Measurements from ENCODE around the gene APRT. TPM values are rescaled to one million over a fixed set of nuclear protein-coding genes. Genes with fewer than 3 reads are reported as not detected.
A peak's percentile ranks its signal among the peaks of the same experiment; 100 is the strongest.

The APRT gene
- total RNA-seq, 2 experiments from 2014 or later = 140 to 141 TPM

GRCh38 chr16:88818575-88818874, 6.8 kb upstream of the APRT start:
- no peaks in the 10 kb centered on the region for H3K27me3 Mint-ChIP-seq (ENCODE audit: low read depth)
- peaks cover 3% of the 10 kb centered on the region for H3K4me1 Mint-ChIP-seq (ENCODE audit: low read depth)
- no peaks in the 10 kb centered on the region for H3K36me3 Mint-ChIP-seq (ENCODE audit: low read depth)
- no peak overlapping the region for H3K27ac Mint-ChIP-seq
- no peaks in the 10 kb centered on the region for H3K9me3 Mint-ChIP-seq (ENCODE audit: insufficient read depth)
- ChIA-PET CTCF (interaction anchor here (1.3 to 2.8 kb wide), 2 partner anchors 39 to 398 kb away, joined by 3 to 12 read pairs; partner anchors contain the start of genes GALNS and TRAPPC2L), POLR2A (interaction anchor here (0.9 kb wide), 1 partner anchor 39 kb away, joined by 3 read pairs; no protein-coding TSS in a partner anchor)
- DNase-seq = no peak
- no peak overlapping the region for H3K4me3 Mint-ChIP-seq
- ATAC-seq = no peak

DNA sequence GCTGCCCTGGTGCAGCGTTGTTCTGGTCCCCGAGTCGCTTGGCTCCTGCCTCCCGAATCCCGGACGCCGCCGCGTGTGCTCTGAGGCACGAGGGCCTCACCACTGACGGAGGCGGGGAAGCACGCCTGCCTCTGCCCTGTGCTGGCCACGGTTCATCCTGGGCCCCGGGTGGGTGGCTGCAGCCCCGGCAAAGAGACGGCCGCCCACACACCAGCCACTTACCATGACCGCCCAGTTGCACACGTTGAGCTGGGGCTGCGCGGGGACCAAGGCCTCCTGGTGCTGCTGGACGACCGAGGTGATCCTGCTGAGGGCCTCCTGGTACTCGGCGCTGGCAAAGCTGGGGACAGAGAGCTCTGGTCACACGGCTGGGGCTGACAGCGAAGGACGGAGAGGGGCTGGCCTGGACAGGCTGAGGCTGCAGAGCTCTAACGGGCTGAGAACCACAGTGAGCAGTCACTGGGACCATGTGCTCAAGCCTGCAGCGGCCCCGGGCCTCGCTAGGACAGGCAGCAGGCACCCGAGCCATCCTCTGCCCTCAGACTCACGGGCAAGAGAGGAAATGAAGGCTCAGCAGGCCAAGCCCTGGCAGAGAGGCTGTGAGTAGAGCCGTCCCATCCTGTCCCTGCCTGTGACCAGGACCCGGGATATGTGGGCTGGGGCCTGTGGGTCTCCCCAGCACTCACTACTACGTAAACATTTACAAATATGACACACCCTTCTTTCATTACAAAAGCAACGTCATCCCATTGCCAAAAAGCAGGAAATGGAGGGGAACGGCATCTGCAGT, 6.3 kb upstream of the APRT start:
- Mint-ChIP-seq H3K27ac (no peak overlapping the region), H3K4me1 (ENCODE audit: low read depth) (peaks cover 4% of the 10 kb centered on the region), H3K9me3 (ENCODE audit: insufficient read depth) (no peaks in the 10 kb centered on the region), H3K27me3 (ENCODE audit: low read depth) (no peaks in the 10 kb centered on the region), H3K4me3 (no peak overlapping the region), H3K36me3 (ENCODE audit: low read depth) (no peaks in the 10 kb centered on the region)
- DNase-seq (no peak), ATAC-seq (no peak)
- POLR2A ChIA-PET = interaction anchor here (0.9 kb wide), 1 partner anchor 40 kb away, joined by 3 read pairs; no protein-coding TSS in a partner anchor
- CTCF ChIA-PET = interaction anchor here (1.3 to 2.8 kb wide), 2 partner anchors 40 to 398 kb away, joined by 3 to 12 read pairs; partner anchors contain the start of genes GALNS and TRAPPC2L

DNA sequence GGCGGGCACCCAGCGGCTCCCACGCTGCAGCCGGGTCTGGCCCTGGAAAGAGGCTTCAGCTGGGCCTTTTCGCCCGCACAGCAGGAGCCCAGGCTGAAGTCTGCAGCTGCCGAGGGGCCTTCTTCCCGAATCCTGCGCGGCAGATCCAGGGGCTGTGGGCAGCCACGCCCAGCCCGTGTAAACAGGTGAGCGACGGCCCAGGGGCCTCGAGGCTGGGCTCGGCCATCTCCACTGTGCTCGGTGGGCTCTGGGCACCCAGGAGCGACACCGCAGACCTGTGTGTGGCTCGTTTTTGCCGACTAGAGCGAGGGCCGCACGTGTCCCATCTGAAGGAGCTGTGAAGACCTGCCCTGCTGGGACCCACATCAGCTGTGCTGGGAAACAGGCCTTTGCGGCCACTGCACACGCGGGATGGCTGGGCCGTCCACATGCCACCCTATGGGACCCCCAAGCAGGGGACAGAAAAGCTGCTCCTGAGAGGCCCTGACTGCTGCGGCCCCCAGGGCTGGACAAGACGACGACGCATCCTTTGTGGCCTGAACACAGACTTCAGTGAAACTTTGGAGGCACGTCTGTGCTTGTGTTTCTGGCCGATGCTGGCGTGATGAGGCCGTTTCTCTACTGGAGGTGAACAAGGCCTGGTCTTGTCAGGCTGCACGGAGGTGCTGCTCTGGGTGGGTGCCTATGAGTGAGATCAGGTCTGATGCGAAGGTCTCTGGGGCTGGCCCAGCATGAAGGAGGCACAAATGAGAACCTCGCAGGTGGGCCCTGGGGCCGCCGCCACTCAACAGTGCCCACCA, 5.2 kb upstream of the APRT start:
- Mint-ChIP-seq H3K36me3 (ENCODE audit: low read depth) (no peaks in the 10 kb centered on the region), H3K9me3 (ENCODE audit: insufficient read depth) (no peaks in the 10 kb centered on the region), H3K27me3 (ENCODE audit: low read depth) (no peaks in the 10 kb centered on the region), H3K4me1 (ENCODE audit: low read depth) (peaks cover 8% of the 10 kb centered on the region), H3K27ac (no peak overlapping the region), H3K4me3 (no peak overlapping the region)
- ChIA-PET POLR2A (no interaction called here), CTCF (interaction anchor here (1.1 to 2.8 kb wide), 2 partner anchors 41 to 399 kb away, joined by 4 to 12 read pairs; partner anchors contain the start of genes GALNS and TRAPPC2L)
- no peak for ATAC-seq
- no peak for DNase-seq

GRCh38 chr16:88815901-88816589, 4.3 kb upstream of the APRT start:
- no peak for ATAC-seq
- H3K4me1 Mint-ChIP-seq (ENCODE audit: low read depth) = peaks cover 9% of the 10 kb centered on the region
- DNase-seq = peak; percentile 66
- ChIA-PET CTCF (interaction anchor here (0.9 to 2.2 kb wide), 4 partner anchors 15 to 400 kb away, joined by 3 to 12 read pairs (median 4); no protein-coding TSS in a partner anchor), POLR2A (no interaction called here)
- no peaks in the 10 kb centered on the region for H3K27me3 Mint-ChIP-seq (ENCODE audit: low read depth)
- no peaks in the 10 kb centered on the region for H3K9me3 Mint-ChIP-seq (ENCODE audit: insufficient read depth)
- H3K36me3 Mint-ChIP-seq (ENCODE audit: low read depth) = no peaks in the 10 kb centered on the region
- H3K27ac Mint-ChIP-seq = no peak overlapping the region
- no peak overlapping the region for H3K4me3 Mint-ChIP-seq

DNA sequence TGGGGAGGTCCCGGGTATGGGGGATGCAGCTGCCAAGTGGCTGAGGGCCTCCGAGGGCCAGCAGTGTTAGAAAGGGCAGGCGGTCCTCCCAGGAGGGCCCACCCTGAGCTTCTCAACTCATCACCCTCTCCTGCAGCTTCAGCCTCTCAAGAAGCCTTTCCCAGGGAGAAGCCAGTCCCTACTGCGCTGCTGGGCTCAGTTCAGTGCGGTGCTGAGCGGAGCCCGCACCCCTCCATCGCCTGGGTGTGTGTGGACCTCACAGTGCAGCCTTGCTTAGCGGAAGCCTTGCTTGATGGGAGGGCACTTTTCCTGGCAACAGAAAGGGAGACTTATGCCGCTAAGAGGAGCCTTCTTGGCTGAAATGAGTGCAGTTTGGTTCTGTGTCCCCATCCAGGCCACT, 3.5 kb upstream of the APRT start:
- ATAC-seq = no peak
- H3K9me3 Mint-ChIP-seq (ENCODE audit: insufficient read depth) = no peaks in the 10 kb centered on the region
- H3K4me1 Mint-ChIP-seq (ENCODE audit: low read depth) = peaks cover 14% of the 10 kb centered on the region
- no peak overlapping the region for H3K4me3 Mint-ChIP-seq
- ChIA-PET CTCF (interaction anchor here (0.9 to 2.2 kb wide), 3 partner anchors 15 to 43 kb away, joined by 3 to 12 read pairs (median 3); no protein-coding TSS in a partner anchor), POLR2A (no interaction called here)
- peaks cover 2% of the 10 kb centered on the region for H3K36me3 Mint-ChIP-seq (ENCODE audit: low read depth)
- no peak overlapping the region for H3K27ac Mint-ChIP-seq
- no peak for DNase-seq
- no peaks in the 10 kb centered on the region for H3K27me3 Mint-ChIP-seq (ENCODE audit: low read depth)

GRCh38 chr16:88814144-88814502, 2.4 kb upstream of the APRT start:
- CTCF ChIA-PET = interaction anchor here (0.8 to 5.5 kb wide), 3 partner anchors 44 to 402 kb away, joined by 3 to 42 read pairs (median 12); partner anchors contain the start of genes GALNS and TRAPPC2L
- Mint-ChIP-seq H3K27me3 (ENCODE audit: low read depth) (no peaks in the 10 kb centered on the region), H3K4me3 (no peak overlapping the region), H3K9me3 (ENCODE audit: insufficient read depth) (no peaks in the 10 kb centered on the region), H3K27ac (no peak overlapping the region), H3K4me1 (ENCODE audit: low read depth) (peaks cover 24% of the 10 kb centered on the region), H3K36me3 (ENCODE audit: low read depth) (peaks cover 12% of the 10 kb centered on the region)
- ATAC-seq = no peak
- POLR2A ChIA-PET = no interaction called here
- DNase-seq = no peak

- H3K27ac Mint-ChIP-seq = peak overlapping the region; percentile 5
- DNase-seq = no peak
- ChIA-PET CTCF (interaction anchor here (0.8 to 5.5 kb wide), 5 partner anchors 32 to 427 kb away, joined by 3 to 42 read pairs (median 5); partner anchors contain the start of genes GALNS and TRAPPC2L), POLR2A (interaction anchor here (0.7 to 2.6 kb wide), 6 partner anchors 9 to 112 kb away, joined by 3 to 10 read pairs (median 8); no protein-coding TSS in a partner anchor)
- no peaks in the 10 kb centered on the region for H3K9me3 Mint-ChIP-seq (ENCODE audit: insufficient read depth)
- no peaks in the 10 kb centered on the region for H3K27me3 Mint-ChIP-seq (ENCODE audit: low read depth)
- peak overlapping the region; percentile 81 for H3K4me3 Mint-ChIP-seq
- peaks cover 25% of the 10 kb centered on the region for H3K4me1 Mint-ChIP-seq (ENCODE audit: low read depth)
- peaks cover 17% of the 10 kb centered on the region for H3K36me3 Mint-ChIP-seq (ENCODE audit: low read depth)
- no peak for ATAC-seq
Measured at GRCh38 chr16:88813269-88814143, 1.8 kb upstream of the APRT start.

GRCh38 chr16:88812513-88813268, 963 bp upstream of the APRT start:
- Mint-ChIP-seq H3K27ac (peak overlapping the region; percentile 93), H3K4me3 (peak overlapping the region; percentile 81), H3K36me3 (ENCODE audit: low read depth) (peaks cover 25% of the 10 kb centered on the region), H3K4me1 (ENCODE audit: low read depth) (peaks cover 32% of the 10 kb centered on the region), H3K9me3 (ENCODE audit: insufficient read depth) (no peaks in the 10 kb centered on the region), H3K27me3 (ENCODE audit: low read depth) (no peaks in the 10 kb centered on the region)
- ChIA-PET POLR2A (interaction anchor here (0.5 to 4.2 kb wide), 9 partner anchors 10 to 111 kb away, joined by 3 to 27 read pairs (median 8); no protein-coding TSS in a partner anchor), CTCF (interaction anchor here (0.7 to 5.5 kb wide), 11 partner anchors 10 to 428 kb away, joined by 3 to 42 read pairs (median 3); partner anchors contain the start of genes GALNS, TRAPPC2L and ZNF778)
- DNase-seq (peak; percentile 45), ATAC-seq (no peak)

- ChIA-PET POLR2A (interaction anchor here (0.6 to 4.2 kb wide), 11 partner anchors 8 to 241 kb away, joined by 3 to 27 read pairs (median 8); partner anchors contain the start of genes GALNS, TRAPPC2L and ZC3H18), CTCF (interaction anchor here (0.9 to 5.5 kb wide), 13 partner anchors 12 to 407 kb away, joined by 3 to 42 read pairs (median 4); partner anchors contain the start of genes GALNS and TRAPPC2L)
- H3K36me3 Mint-ChIP-seq (ENCODE audit: low read depth) = peaks cover 37% of the 10 kb centered on the region
- ATAC-seq (peak; percentile 67), DNase-seq (peak; percentile 79)
- peaks cover 35% of the 10 kb centered on the region for H3K4me1 Mint-ChIP-seq (ENCODE audit: low read depth)
- H3K27me3 Mint-ChIP-seq (ENCODE audit: low read depth) = no peaks in the 10 kb centered on the region
- no peaks in the 10 kb centered on the region for H3K9me3 Mint-ChIP-seq (ENCODE audit: insufficient read depth)
- H3K27ac Mint-ChIP-seq = peak overlapping the region; percentile 93
- H3K4me3 Mint-ChIP-seq = peak overlapping the region; percentile 85
Measured at GRCh38 chr16:88810912-88811768, 588 bp downstream of the APRT start.

Data from activated CD8-positive, alpha-beta T cell treated with anti-CD3 and anti-CD28 coated beads, Interleukin-2, amount 10 ng/mL, durations not matched to agents 7 days and 5 days (primary cell).